KMS-11 (cell line): Measurements from ENCODE around the gene IFI44.

Experiments used
- H2AFZ ChIP-seq: fragments of 200-600 bp; sonication (generic); 2 replicates; pipeline ENCODE4 v1.6.1; 2016; ENCODE audit warnings: antibody characterized with exemption, mixed run types, low read depth
- H3K27ac ChIP-seq: fragments of 200-600 bp; sonication (generic); 2 replicates; pipeline ENCODE4 v1.6.1; 2016; ENCODE audit warnings: mild to moderate bottlenecking, mixed run types
- H3K27me3 ChIP-seq: fragments of 200-600 bp; sonication (generic); 2 replicates; pipeline ENCODE4 v1.6.1; 2017; ENCODE audit warnings: mild to moderate bottlenecking, low read depth, mixed run types, moderate library complexity; ENCODE audit not compliant: insufficient read depth
- H3K36me3 ChIP-seq: fragments of 200-600 bp; sonication (generic); 2 replicates; pipeline ENCODE4 v1.6.1; 2017; ENCODE audit warnings: mild to moderate bottlenecking, mixed run types; ENCODE audit not compliant: insufficient read depth
- H3K4me1 ChIP-seq: fragments of 200-600 bp; sonication (generic); 2 replicates; pipeline ENCODE4 v1.6.1; 2016; ENCODE audit warnings: mild to moderate bottlenecking, low read depth, mixed run types; ENCODE audit not compliant: poor library complexity, severe bottlenecking
- H3K4me2 ChIP-seq: fragments of 200-600 bp; sonication (generic); 2 replicates; pipeline ENCODE4 v1.7.0; 2016; ENCODE audit warnings: mild to moderate bottlenecking, mixed run types
- H3K4me3 ChIP-seq: fragments of 200-600 bp; sonication (generic); IDR thresholded peaks from 2 replicates; pipeline ENCODE4 v1.6.1; 2017; ENCODE audit warnings: low read depth, low read length, mixed read lengths; ENCODE audit not compliant: insufficient read depth
- H3K79me2 ChIP-seq: fragments of 200-600 bp; sonication (generic); 2 replicates; pipeline ENCODE4 v1.6.1; 2016; ENCODE audit warnings: low read depth, mixed run types; ENCODE audit not compliant: insufficient read depth
- H3K9ac ChIP-seq: fragments of 200-600 bp; sonication (generic); 2 replicates; pipeline ENCODE4 v1.6.1; 2016; ENCODE audit warnings: mild to moderate bottlenecking, mixed run types
- H4K20me1 ChIP-seq: fragments of 200-600 bp; sonication (generic); 2 replicates; pipeline ENCODE4 v1.6.1; 2016; ENCODE audit warnings: mild to moderate bottlenecking, mixed run types; ENCODE audit not compliant: insufficient read depth
- CTCF ChIP-seq: fragments of 200-600 bp; sonication (generic); conservative IDR thresholded peaks from 2 replicates; pipeline ENCODE4 v1.6.1; 2017; ENCODE audit warnings: low read depth, mild to moderate bottlenecking, antibody characterized with exemption, low read length, moderate library complexity, mixed read lengths

The IFI44 gene

GRCh38 chr1:78649628-78650027, at the start of gene IFI44:
Gene IFI44 (plus strand): TSS chr1:78649831. CDS start chr1:78650196, 365 bp downstream.
- H2AFZ ChIP-seq, result peak within 1 kb of the TSS; percentile 18; the same call in 1 of the 2 replicates
- H3K4me2 ChIP-seq, result peak within 1 kb of the TSS; percentile 42; the same call in 1 of the 2 replicates
- no peaks in the 10 kb centered on the region for H3K36me3 ChIP-seq
- H4K20me1 ChIP-seq, result no peaks in the 10 kb centered on the region
- H3K4me3 ChIP-seq, result no peak within 1 kb of the TSS
- no peak for TF ChIP-seq CTCF
- H3K27me3 ChIP-seq, result no peaks in the 10 kb centered on the region
- H3K9ac ChIP-seq, result no peak within 1 kb of the TSS
- H3K27ac ChIP-seq, result peak within 1 kb of the TSS; percentile 54
- H3K4me1 ChIP-seq, result peaks cover 14% of the 10 kb centered on the region
- no peaks in the 10 kb centered on the region for H3K79me2 ChIP-seq

GRCh38 chr1:78601068-78601467, 48.6 kb upstream of the IFI44 start:
- Histone ChIP-seq H2AFZ (no peak overlapping the region), H4K20me1 (no peaks in the 10 kb centered on the region), H3K79me2 (no peaks in the 10 kb centered on the region), H3K27ac (no peak overlapping the region), H3K27me3 (no peaks in the 10 kb centered on the region), H3K4me1 (peaks cover 2% of the 10 kb centered on the region), H3K36me3 (no peaks in the 10 kb centered on the region), H3K9ac (no peak overlapping the region), H3K4me3 (no peak overlapping the region), H3K4me2 (no peak overlapping the region)
- TF ChIP-seq CTCF, result no peak

GRCh38 chr1:78603206-78603605, 46.4 kb upstream of the IFI44 start:
- Histone ChIP-seq H3K36me3 (no peaks in the 10 kb centered on the region), H3K4me1 (peaks cover 3% of the 10 kb centered on the region), H3K27me3 (no peaks in the 10 kb centered on the region), H2AFZ (no peak overlapping the region), H4K20me1 (no peaks in the 10 kb centered on the region), H3K79me2 (no peaks in the 10 kb centered on the region), H3K4me3 (no peak overlapping the region), H3K27ac (no peak overlapping the region), H3K9ac (no peak overlapping the region), H3K4me2 (no peak overlapping the region)
- no peak for TF ChIP-seq CTCF

- Histone ChIP-seq H3K9ac (no peak overlapping the region), H2AFZ (no peak overlapping the region), H3K36me3 (no peaks in the 10 kb centered on the region), H3K4me3 (no peak overlapping the region), H3K27me3 (no peaks in the 10 kb centered on the region), H3K79me2 (no peaks in the 10 kb centered on the region), H3K27ac (no peak overlapping the region), H3K4me2 (no peak overlapping the region), H4K20me1 (no peaks in the 10 kb centered on the region), H3K4me1 (peaks cover 3% of the 10 kb centered on the region)
- TF ChIP-seq CTCF, result no peak
Measured at GRCh38 chr1:78604643-78605042, 45.0 kb upstream of the IFI44 start.
